Measurements from ENCODE around the gene SERGEF. TPM values are rescaled to one million over a fixed set of nuclear protein-coding genes. Genes with fewer than 3 reads are reported as not detected.

The SERGEF gene
- total and polyA plus RNA-seq, 2 of the 13 experiments (the other 11 are each of a cell fraction or from before 2014, with no cell fraction given), result 54.5 to 114 TPM

- TF ChIP-seq E2F5 (CRISPR knock-in tag; conservative IDR thresholded peaks at IDR 0.05), result no peak
- no peak for TF ChIP-seq KAT7 (CRISPR knock-in tag; IDR thresholded peaks at IDR 0.05; ENCODE audit: borderline replicate concordance)
- no peak for TF ChIP-seq SMAD1 (CRISPR knock-in tag; IDR thresholded peaks at IDR 0.05; ENCODE audit: borderline replicate concordance, low read depth)
- TF ChIP-seq ZNF18 (CRISPR knock-in tag; IDR thresholded peaks at IDR 0.05; ENCODE audit: insufficient replicate concordance), result no peak
- no peak for TF ChIP-seq CREBL2 (CRISPR knock-in tag; IDR thresholded peaks at IDR 0.05; ENCODE audit: borderline replicate concordance)
Observed at GRCh38 chr11:17918049-17918605, 94.7 kb downstream of the SERGEF start (continued).

GRCh38 chr11:17917556-17917955 lies 95.3 kb downstream of the SERGEF start:
- CTCF ChIA-PET (ENCODE audit: low intra/inter-chr PET ratio, low total read pairs), result no interaction called here
- BruUV-seq (replicated peaks), result no TSS peak
- FAIRE-seq, result no peak

More at GRCh38 chr11:17917556-17917955, 95.3 kb downstream of the SERGEF start:
- Histone ChIP-seq H2AFZ (ENCODE audit: low read length) (no peak overlapping the region), H3K79me2 (ENCODE audit: insufficient read depth, low read length) (no peaks in the 10 kb centered on the region), H4K20me1 (ENCODE audit: insufficient read depth, low read length) (no peaks in the 10 kb centered on the region), H3K27me3 (ENCODE audit: control insufficient read depth in 1 of 2, insufficient read depth in 2 of 2, low read length in 2 of 2) (no peaks in the 10 kb centered on the region), H3K4me3 (replicated peaks in 1 of 3; ENCODE audit: insufficient read depth in 1 of 3, low read depth in 2 of 3, low read length in 3 of 3) (no peak overlapping the region), H3K9me3 (ENCODE audit: low read length) (no peaks in the 10 kb centered on the region), H3K4me1 (ENCODE audit: insufficient read depth, low read length) (no peaks in the 10 kb centered on the region), H3K27ac (ENCODE audit: extremely low read length, insufficient read depth, low read length) (no peak overlapping the region), H3K36me3 (replicated peaks in 1 of 2; ENCODE audit: control insufficient read depth in 1 of 2, insufficient read depth in 2 of 2, low read length in 2 of 2) (peaks cover 15 to 55% of the 10 kb centered on the region in 2 experiments; a peak in 4 of 5 replicates), H3K4me2 (ENCODE audit: low read depth, low read length) (no peak overlapping the region), H3K9ac (ENCODE audit: insufficient read depth, low read depth, low read length) (no peak overlapping the region)
- in situ Hi-C loops (cut with HindIII; ENCODE audit: extremely low pct_ligation_motif_present, low pct_unique_long_range_greater_than_20kb), result no loop called here
- DNase-seq (ENCODE audit: low spot score), result no peak
- no peak for ATAC-seq
- intact Hi-C loops (cut with micrococcal nuclease; ENCODE audit: unreplicated experiment), result no loop called here
- whole genome bisulfite sequencing (ENCODE audit: low lambda C conversion rate), result 100% methylated on average over 3 of the region's 3 CpGs
- TF ChIP-seq ZFP36L1 (CRISPR knock-in tag; IDR thresholded peaks at IDR 0.05), result no peak
- TF ChIP-seq POGK (CRISPR knock-in tag; conservative IDR thresholded peaks at IDR 0.05), result no peak
- POLR2A ChIA-PET, result no interaction called here
